GM10266 (cell line): ENCODE measurements around the gene SYCP2.

Experiments
- DNase-seq: peaks from one replicate; pipeline ENCODE4 v3.0.0; 2012; ENCODE audit errors: extremely low spot score
- CTCF ChIP-seq: IDR thresholded peaks from 2 replicates; pipeline ENCODE4 v1.5.1; 2012; ENCODE audit warnings: mild to moderate bottlenecking, low read depth; ENCODE audit not compliant: control insufficient read depth, insufficient read depth; ENCODE audit errors: missing control alignments

SYCP2 gene

GRCh38 chr20:59949911-59950310, 16.5 kb upstream of the SYCP2 start:
- no peak for DNase-seq
- no peak for TF ChIP-seq CTCF

- TF ChIP-seq CTCF: peak; percentile 59
- no peak for DNase-seq
These were observed 15.6 kb upstream of the SYCP2 start for GRCh38 chr20:59948828-59949720.

- TF ChIP-seq CTCF: no peak
- no peak for DNase-seq
These were observed 14.8 kb upstream of the SYCP2 start for GRCh38 chr20:59948212-59948611.

GRCh38 chr20:59947376-59947775, 13.9 kb upstream of the SYCP2 start:
- DNase-seq: no peak
- TF ChIP-seq CTCF: no peak

- TF ChIP-seq CTCF: no peak
- DNase-seq: no peak
These were observed 12.3 kb upstream of the SYCP2 start for GRCh38 chr20:59945731-59946130.

GRCh38 chr20:59945175-59945574, 11.7 kb upstream of the SYCP2 start:
- no peak for DNase-seq
- no peak for TF ChIP-seq CTCF

- DNase-seq: no peak
- TF ChIP-seq CTCF: no peak
These were observed 11.3 kb upstream of the SYCP2 start for GRCh38 chr20:59944726-59945125.
